Spinal cord (tissue), 10 donors: ENCODE data around the gene ADAM10. TPM values are rescaled to one million over a fixed set of nuclear protein-coding genes. Genes with fewer than 3 reads are reported as not detected.
A peak's percentile ranks its signal among the peaks of the same experiment; 100 is the strongest.

ENCODE experiments used
- DNase-seq, 6 donors: peaks; one replicate each; pipeline versions ENCODE4 v3.0.0 to v3.0.0-alpha.2; 2013 to 2015; ENCODE audit warnings: low spot score in 6 of 6, low read depth in 4 of 6
- H3K27ac ChIP-seq: one replicate; pipeline ENCODE4 v1.5.1; 2013; ENCODE audit warnings: low read depth, low read length, control low read depth
- H3K27me3 ChIP-seq: one replicate; pipeline ENCODE4 v1.6.1; 2013; ENCODE audit warnings: low read length; ENCODE audit not compliant: control insufficient read depth, insufficient read depth
- H3K36me3 ChIP-seq: one replicate; pipeline ENCODE4 v1.6.1; 2013; ENCODE audit warnings: low read length; ENCODE audit not compliant: control insufficient read depth, insufficient read depth
- H3K4me1 ChIP-seq: one replicate; pipeline ENCODE4 v1.6.1; 2013; ENCODE audit warnings: low read length; ENCODE audit not compliant: control insufficient read depth, insufficient read depth
- H3K4me3 ChIP-seq: one replicate; pipeline ENCODE4 v1.5.1; 2013; ENCODE audit warnings: low read depth, low read length, control low read depth
- H3K9me3 ChIP-seq: one replicate; pipeline ENCODE4 v1.6.1; 2013; ENCODE audit warnings: low read length; ENCODE audit not compliant: control insufficient read depth, insufficient read depth
- WGBS: methylation state at CpG from one replicate; pipeline ENCODE4 v1.1.5; 2013; ENCODE audit warnings: missing lambda C conversion rate; ENCODE audit not compliant: insufficient coverage; 5-methylcytosine and 5-hydroxymethylcytosine counted together
- polyA plus RNA-seq, 2 donors: library from polyadenylated mRNA; unstranded; fragments of 120-200 nt; gene quantifications; one replicate each; pipeline ENCODE4 v1.2.1, GENCODE V29; 2013; ENCODE audit not compliant: insufficient read length in 2 of 2
- total RNA-seq, 2 donors: library from RNA; depleted of rRNA in 1 of 2; stranded (reverse); fragments of 120-200 nt in 1 of 2; fragments of >200 nt in 1 of 2; gene quantifications; one replicate each; pipeline versions ENCODE4 v1.2.3 to v1.2.4, GENCODE V29; 2013 to 2014
- donor health status: healthy.

Gene ADAM10
- total and polyA plus RNA-seq, 4 donors, result 67.2 to 119 (median 97.8) TPM

DNA sequence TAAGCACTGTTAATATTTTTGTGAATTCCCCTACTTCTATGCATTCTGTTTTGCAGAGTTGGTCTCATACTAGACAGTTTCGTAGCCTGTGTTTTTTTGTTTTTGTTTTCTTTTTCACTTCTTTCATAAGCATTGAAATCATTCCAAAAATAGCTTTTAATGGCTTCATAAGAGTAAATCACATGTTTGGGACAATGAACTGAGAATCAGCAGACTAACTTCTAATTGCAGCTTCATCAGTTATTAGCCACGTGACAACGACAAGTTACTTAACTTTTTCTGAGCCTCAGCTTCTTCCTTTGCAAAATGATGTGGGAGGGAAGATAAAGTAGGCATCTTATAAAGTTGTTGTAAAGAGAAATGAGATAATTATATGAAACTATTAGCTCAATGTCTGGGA, 193.0 kb downstream of the ADAM10 start:
- no peaks in the 10 kb centered on the region for H3K27me3 ChIP-seq
- H3K9me3 ChIP-seq, result no peaks in the 10 kb centered on the region
- H3K36me3 ChIP-seq, result no peaks in the 10 kb centered on the region
- no CpG with 5 or more reads among the region's 3 CpGs for WGBS
- H3K4me1 ChIP-seq, result peaks cover 19% of the 10 kb centered on the region
- H3K27ac ChIP-seq, result no peak overlapping the region
- DNase-seq, result no peak
- H3K4me3 ChIP-seq, result no peak overlapping the region

GRCh38 chr15:58556028-58556361, 193.5 kb downstream of the ADAM10 start:
- H3K27me3 ChIP-seq, result no peaks in the 10 kb centered on the region
- peaks cover 19% of the 10 kb centered on the region for H3K4me1 ChIP-seq
- no peaks in the 10 kb centered on the region for H3K36me3 ChIP-seq
- no peak overlapping the region for H3K27ac ChIP-seq
- H3K9me3 ChIP-seq, result no peaks in the 10 kb centered on the region
- no peak for DNase-seq
- H3K4me3 ChIP-seq, result no peak overlapping the region
- no CpG with 5 or more reads among the region's 2 CpGs for WGBS

GRCh38 chr15:58555162-58556027, 194.1 kb downstream of the ADAM10 start:
- DNase-seq, result peak in 1 of 6 donors; percentile 44
- Histone ChIP-seq H3K36me3 (no peaks in the 10 kb centered on the region), H3K27ac (no peak overlapping the region), H3K4me3 (no peak overlapping the region), H3K9me3 (no peaks in the 10 kb centered on the region), H3K27me3 (no peaks in the 10 kb centered on the region), H3K4me1 (peaks cover 19% of the 10 kb centered on the region)
- WGBS, result 42% methylated on average over 7 of the region's 15 CpGs

DNA sequence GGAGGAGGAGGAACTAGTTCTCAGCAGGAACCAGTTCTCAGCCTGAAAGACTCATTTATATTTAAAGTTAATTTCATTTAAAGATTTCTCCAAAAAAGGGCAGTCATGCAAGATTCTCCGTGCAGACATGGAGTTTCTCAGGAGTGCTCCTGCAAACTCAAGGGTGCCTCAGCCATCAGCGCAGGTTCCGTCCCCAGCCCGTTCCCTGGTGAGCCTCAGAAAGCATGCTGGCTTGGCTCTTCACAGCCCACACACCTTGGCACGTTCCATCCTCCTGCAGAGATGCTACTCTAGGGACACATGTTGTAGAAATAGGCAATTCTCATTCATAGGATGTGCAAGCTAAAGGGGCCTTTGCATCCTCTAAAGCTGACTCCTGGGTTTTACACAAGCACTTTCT, 194.7 kb downstream of the ADAM10 start:
- Histone ChIP-seq H3K4me1 (peaks cover 19% of the 10 kb centered on the region), H3K27ac (no peak overlapping the region)

GRCh38 chr15:58553365-58553918, 196.1 kb downstream of the ADAM10 start:
- whole genome bisulfite sequencing, result 95% methylated on average over 8 of the region's 10 CpGs
- Histone ChIP-seq H3K27me3 (no peaks in the 10 kb centered on the region), H3K9me3 (no peaks in the 10 kb centered on the region), H3K27ac (no peak overlapping the region), H3K36me3 (no peaks in the 10 kb centered on the region), H3K4me3 (no peak overlapping the region), H3K4me1 (peaks cover 24% of the 10 kb centered on the region)
- DNase-seq, result no peak

More for the DNA sequence above, 194.7 kb downstream of the ADAM10 start:
- peak in 1 of 6 donors; percentile 82 for DNase-seq
- Histone ChIP-seq H3K4me3 (no peak overlapping the region), H3K9me3 (no peaks in the 10 kb centered on the region), H3K36me3 (no peaks in the 10 kb centered on the region), H3K27me3 (no peaks in the 10 kb centered on the region)
- 61% methylated on average over 3 of the region's 5 CpGs for WGBS

DNA sequence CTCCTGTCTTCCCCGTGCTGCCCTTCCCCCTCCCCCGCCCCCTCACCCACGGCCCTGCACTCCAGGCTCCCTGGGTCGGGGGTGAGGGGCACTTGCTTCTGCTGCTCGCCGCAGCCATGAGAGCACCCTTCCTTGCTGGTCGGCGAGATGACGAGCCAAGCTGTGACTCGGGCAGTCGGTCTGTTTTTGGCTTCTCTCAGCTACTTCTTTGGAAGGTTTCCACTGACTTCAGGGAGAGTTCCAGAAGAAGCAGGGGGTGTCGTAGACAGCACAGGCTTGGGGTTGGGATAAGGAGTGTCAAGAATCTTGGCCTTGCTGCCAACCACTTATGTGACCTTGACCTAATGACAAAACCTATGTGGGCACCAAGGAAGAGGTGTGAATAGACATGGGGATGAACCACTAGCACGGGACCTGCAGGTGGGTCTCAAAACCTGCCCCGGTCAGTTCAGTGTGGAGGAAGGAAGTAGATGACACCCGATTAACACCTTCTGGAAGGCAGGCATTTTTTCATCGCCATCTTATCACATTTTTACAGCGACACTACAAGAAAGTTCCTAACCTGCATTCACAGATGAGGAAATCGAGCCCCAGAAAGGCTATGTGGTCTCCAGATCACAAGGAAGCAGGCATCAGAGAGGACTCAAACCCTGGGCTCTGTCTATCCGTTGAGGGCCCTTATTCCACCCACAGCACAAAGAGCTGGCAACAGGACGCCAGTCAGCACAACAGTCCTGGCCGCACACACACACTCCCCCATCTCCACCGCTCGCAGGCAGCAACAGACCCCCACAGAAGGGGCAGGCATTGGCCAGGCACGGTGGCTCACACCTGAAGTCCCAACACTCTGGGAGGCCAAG, 196.8 kb downstream of the ADAM10 start:
- no peak overlapping the region for H3K4me3 ChIP-seq
- 80% methylated on average over 22 of the region's 24 CpGs for WGBS
- H3K36me3 ChIP-seq, result no peaks in the 10 kb centered on the region
- H3K27ac ChIP-seq, result no peak overlapping the region
- H3K9me3 ChIP-seq, result no peaks in the 10 kb centered on the region
- H3K27me3 ChIP-seq, result no peaks in the 10 kb centered on the region
- no peak for DNase-seq
- H3K4me1 ChIP-seq, result peaks cover 24% of the 10 kb centered on the region

GRCh38 chr15:58551764-58552504, 197.6 kb downstream of the ADAM10 start:
- Histone ChIP-seq H3K36me3 (no peaks in the 10 kb centered on the region), H3K27me3 (no peaks in the 10 kb centered on the region), H3K4me3 (no peak overlapping the region), H3K4me1 (peaks cover 24% of the 10 kb centered on the region), H3K9me3 (no peaks in the 10 kb centered on the region), H3K27ac (peak overlapping the region; percentile 10)
- DNase-seq, result no peak
- 58% methylated on average over 13 of the region's 23 CpGs for WGBS

GRCh38 chr15:58551084-58551763, 198.3 kb downstream of the ADAM10 start:
- Histone ChIP-seq H3K4me3 (no peak overlapping the region), H3K9me3 (no peaks in the 10 kb centered on the region), H3K4me1 (peaks cover 24% of the 10 kb centered on the region), H3K36me3 (no peaks in the 10 kb centered on the region), H3K27ac (peak overlapping the region; percentile 10), H3K27me3 (no peaks in the 10 kb centered on the region)
- DNase-seq, result no peak
- 94% methylated on average over 3 of the region's 10 CpGs for WGBS

GRCh38 chr15:58549785-58550074, 199.8 kb downstream of the ADAM10 start:
- Histone ChIP-seq H3K9me3 (no peaks in the 10 kb centered on the region), H3K27ac (no peak overlapping the region), H3K36me3 (no peaks in the 10 kb centered on the region), H3K27me3 (no peaks in the 10 kb centered on the region), H3K4me3 (no peak overlapping the region), H3K4me1 (peaks cover 14% of the 10 kb centered on the region)
- WGBS, result 66% methylated on average over 7 of the region's 7 CpGs
- DNase-seq, result no peak
